Endothelial cell of umbilical vein (primary cell): ENCODE measurements around the gene TSHB.

Experiments
- EZH2 ChIP-seq: IDR thresholded peaks from 2 replicates; pipeline ENCODE4 v1.6.1; 2012; ENCODE audit warnings: borderline replicate concordance, low read depth, mild to moderate bottlenecking, moderate library complexity, low read length, inconsistent platforms; ENCODE audit not compliant: severe bottlenecking
- GATA2 ChIP-seq: IDR thresholded peaks from 2 replicates; pipeline ENCODE4 v1.7.0; 2011; ENCODE audit warnings: low read depth, mild to moderate bottlenecking, moderate library complexity, mixed read lengths, low read length; ENCODE audit not compliant: insufficient read length, insufficient read depth
- MAX ChIP-seq: IDR thresholded peaks from 2 replicates; pipeline ENCODE4 v1.6.1; 2011; ENCODE audit not compliant: insufficient read depth, insufficient read length
- MYC ChIP-seq: IDR thresholded peaks from one replicate; pipeline ENCODE4 v1.6.1; 2011; ENCODE audit warnings: mild to moderate bottlenecking, low read depth, low read length
- POLR2A ChIP-seq: IDR thresholded peaks from 2 replicates; pipeline ENCODE4 v1.6.1; 2012; ENCODE audit warnings: low read depth, mild to moderate bottlenecking, control low read depth, low read length
- POLR2AphosphoS5 ChIP-seq: IDR thresholded peaks from 2 replicates; pipeline ENCODE4 v1.6.1; 2012; ENCODE audit warnings: low read depth, mild to moderate bottlenecking, control low read depth, low read length, moderate library complexity; ENCODE audit not compliant: insufficient read depth
- TF ChIP-seq, protein P1 (sequence below), 2 donors: IDR thresholded peaks; 1 replicate in 1 of 2; 2 replicates in 1 of 2; pipeline ENCODE4 v1.5.1; 2011; ENCODE audit warnings: low read length in 2 of 2, mild to moderate bottlenecking in 2 of 2, moderate library complexity in 2 of 2, control low read depth in 1 of 2, inconsistent platforms in 1 of 2, low read depth in 1 of 2; ENCODE audit not compliant: insufficient read depth in 1 of 2; ENCODE audit errors: extremely low read depth in 1 of 2

- no peak for TF ChIP-seq EZH2
- TF ChIP-seq, protein P1, sequence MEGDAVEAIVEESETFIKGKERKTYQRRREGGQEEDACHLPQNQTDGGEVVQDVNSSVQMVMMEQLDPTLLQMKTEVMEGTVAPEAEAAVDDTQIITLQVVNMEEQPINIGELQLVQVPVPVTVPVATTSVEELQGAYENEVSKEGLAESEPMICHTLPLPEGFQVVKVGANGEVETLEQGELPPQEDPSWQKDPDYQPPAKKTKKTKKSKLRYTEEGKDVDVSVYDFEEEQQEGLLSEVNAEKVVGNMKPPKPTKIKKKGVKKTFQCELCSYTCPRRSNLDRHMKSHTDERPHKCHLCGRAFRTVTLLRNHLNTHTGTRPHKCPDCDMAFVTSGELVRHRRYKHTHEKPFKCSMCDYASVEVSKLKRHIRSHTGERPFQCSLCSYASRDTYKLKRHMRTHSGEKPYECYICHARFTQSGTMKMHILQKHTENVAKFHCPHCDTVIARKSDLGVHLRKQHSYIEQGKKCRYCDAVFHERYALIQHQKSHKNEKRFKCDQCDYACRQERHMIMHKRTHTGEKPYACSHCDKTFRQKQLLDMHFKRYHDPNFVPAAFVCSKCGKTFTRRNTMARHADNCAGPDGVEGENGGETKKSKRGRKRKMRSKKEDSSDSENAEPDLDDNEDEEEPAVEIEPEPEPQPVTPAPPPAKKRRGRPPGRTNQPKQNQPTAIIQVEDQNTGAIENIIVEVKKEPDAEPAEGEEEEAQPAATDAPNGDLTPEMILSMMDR (IDR thresholded peaks at IDR 0.05; ENCODE audit: extremely low read depth in 1 of 2, insufficient read depth in 1 of 2, low read depth in 1 of 2, low read length in 2 of 2), result no peak
- no peak for TF ChIP-seq MYC
- no peak for TF ChIP-seq GATA2
- TF ChIP-seq POLR2A, result no peak
- TF ChIP-seq POLR2AphosphoS5, result no peak
- TF ChIP-seq MAX, result no peak
Observed at GRCh38 chr1:115082949-115083348, 53.3 kb downstream of the TSHB start.
